BLaER1 (cell line): ENCODE measurements around the gene TMEM165.

Experiments used
- H3K27ac ChIP-seq: shearing (Covaris generic); formaldehyde crosslinking; 2 replicates; pipeline ENCODE4 v1.8.1; 2022
- H3K27me3 ChIP-seq: shearing (Covaris generic); formaldehyde crosslinking; 2 replicates; pipeline ENCODE4 v1.8.1; 2022
- H3K36me3 ChIP-seq: shearing (Covaris generic); formaldehyde crosslinking; 2 replicates; pipeline ENCODE4 v1.8.1; 2022
- H3K4me1 ChIP-seq: shearing (Covaris generic); formaldehyde crosslinking; 2 replicates; pipeline ENCODE4 v1.8.1; 2022
- H3K4me2 ChIP-seq: shearing (Covaris generic); formaldehyde crosslinking; 2 replicates; pipeline ENCODE4 v1.8.1; 2022
- H3K4me3 ChIP-seq: shearing (Covaris generic); formaldehyde crosslinking; 2 replicates; pipeline ENCODE4 v1.8.1; 2022
- H3K9ac ChIP-seq: shearing (Covaris generic); formaldehyde crosslinking; 2 replicates; pipeline ENCODE4 v1.8.1; 2022
- H3K9me3 ChIP-seq: shearing (Covaris generic); formaldehyde crosslinking; 2 replicates; pipeline ENCODE4 v1.8.1; 2022
- H4K20me1 ChIP-seq: shearing (Covaris generic); formaldehyde crosslinking; 2 replicates; pipeline ENCODE4 v1.8.1; 2022
- Cebpa-rat ChIP-seq: shearing (Covaris generic); IDR thresholded peaks from 2 replicates; pipeline ENCODE4 v1.8.1; 2022

Gene TMEM165

GRCh38 chr4:55366621-55367020 lies 29.1 kb upstream of the TMEM165 start:
- no peaks in the 10 kb centered on the region for H3K9me3 ChIP-seq
- no peak overlapping the region for H3K4me3 ChIP-seq
- H3K4me1 ChIP-seq: peaks cover 7% of the 10 kb centered on the region
- no peak overlapping the region for H3K4me2 ChIP-seq
- peaks cover 30% of the 10 kb centered on the region for H3K36me3 ChIP-seq
- H3K27me3 ChIP-seq: no peaks in the 10 kb centered on the region
- no peaks in the 10 kb centered on the region for H4K20me1 ChIP-seq
- TF ChIP-seq Cebpa-rat: no peak
- no peak overlapping the region for H3K9ac ChIP-seq
- H3K27ac ChIP-seq: no peak overlapping the region

GRCh38 chr4:55367084-55367722 lies 28.6 kb upstream of the TMEM165 start:
- no peak overlapping the region for H3K9ac ChIP-seq
- no peaks in the 10 kb centered on the region for H4K20me1 ChIP-seq
- no peak overlapping the region for H3K4me3 ChIP-seq
- no peak overlapping the region for H3K27ac ChIP-seq
- no peak for TF ChIP-seq Cebpa-rat
- H3K4me2 ChIP-seq: no peak overlapping the region
- H3K36me3 ChIP-seq: peaks cover 28% of the 10 kb centered on the region
- H3K27me3 ChIP-seq: no peaks in the 10 kb centered on the region
- peaks cover 7% of the 10 kb centered on the region for H3K4me1 ChIP-seq
- no peaks in the 10 kb centered on the region for H3K9me3 ChIP-seq

GRCh38 chr4:55369968-55370367 lies 25.8 kb upstream of the TMEM165 start:
- no peak overlapping the region for H3K4me2 ChIP-seq
- H3K9ac ChIP-seq: no peak overlapping the region
- peaks cover 20% of the 10 kb centered on the region for H3K36me3 ChIP-seq
- no peaks in the 10 kb centered on the region for H3K9me3 ChIP-seq
- no peak overlapping the region for H3K4me3 ChIP-seq
- no peak overlapping the region for H3K27ac ChIP-seq
- H4K20me1 ChIP-seq: no peaks in the 10 kb centered on the region
- no peaks in the 10 kb centered on the region for H3K27me3 ChIP-seq
- no peak for TF ChIP-seq Cebpa-rat
- H3K4me1 ChIP-seq: no peaks in the 10 kb centered on the region

GRCh38 chr4:55372259-55372658 lies 23.5 kb upstream of the TMEM165 start:
- no peaks in the 10 kb centered on the region for H3K27me3 ChIP-seq
- H3K9ac ChIP-seq: no peak overlapping the region
- H3K36me3 ChIP-seq: peaks cover 20% of the 10 kb centered on the region
- no peak for TF ChIP-seq Cebpa-rat
- H3K4me3 ChIP-seq: no peak overlapping the region
- H3K4me2 ChIP-seq: no peak overlapping the region
- H3K27ac ChIP-seq: no peak overlapping the region
- H3K9me3 ChIP-seq: no peaks in the 10 kb centered on the region
- H4K20me1 ChIP-seq: no peaks in the 10 kb centered on the region
- H3K4me1 ChIP-seq: no peaks in the 10 kb centered on the region

GRCh38 chr4:55373461-55373860 lies 22.3 kb upstream of the TMEM165 start:
- Histone ChIP-seq H3K36me3 (peaks cover 20% of the 10 kb centered on the region; the same call in 1 of the 2 replicates), H3K27me3 (no peaks in the 10 kb centered on the region), H3K9ac (no peak overlapping the region), H4K20me1 (no peaks in the 10 kb centered on the region), H3K4me1 (no peaks in the 10 kb centered on the region), H3K27ac (no peak overlapping the region), H3K4me3 (no peak overlapping the region), H3K4me2 (no peak overlapping the region), H3K9me3 (no peaks in the 10 kb centered on the region)
- TF ChIP-seq Cebpa-rat: no peak

- 0 out of 2 replicates have a peak, but pooled peaks cover under 1% of the 10 kb centered on the region for H3K36me3 ChIP-seq
- no peak overlapping the region for H3K4me2 ChIP-seq
- no peak overlapping the region for H3K9ac ChIP-seq
- H3K4me3 ChIP-seq: no peak overlapping the region
- no peak overlapping the region for H3K27ac ChIP-seq
- no peaks in the 10 kb centered on the region for H3K27me3 ChIP-seq
- H3K4me1 ChIP-seq: no peaks in the 10 kb centered on the region
- H4K20me1 ChIP-seq: no peaks in the 10 kb centered on the region
- H3K9me3 ChIP-seq: no peaks in the 10 kb centered on the region
- no peak for TF ChIP-seq Cebpa-rat
Measured at GRCh38 chr4:55376698-55377097, 19.1 kb upstream of the TMEM165 start.

- H3K27me3 ChIP-seq: no peaks in the 10 kb centered on the region
- no peaks in the 10 kb centered on the region for H3K9me3 ChIP-seq
- no peaks in the 10 kb centered on the region for H3K36me3 ChIP-seq
- H3K4me1 ChIP-seq: no peaks in the 10 kb centered on the region
- no peak overlapping the region for H3K9ac ChIP-seq
- H3K27ac ChIP-seq: no peak overlapping the region
- no peak for TF ChIP-seq Cebpa-rat
- H4K20me1 ChIP-seq: no peaks in the 10 kb centered on the region
- H3K4me3 ChIP-seq: no peak overlapping the region
- H3K4me2 ChIP-seq: no peak overlapping the region
Measured at GRCh38 chr4:55378617-55379467, 16.9 kb upstream of the TMEM165 start.

GRCh38 chr4:55380576-55380975 lies 15.2 kb upstream of the TMEM165 start:
- no peaks in the 10 kb centered on the region for H3K4me1 ChIP-seq
- no peak for TF ChIP-seq Cebpa-rat
- H3K27me3 ChIP-seq: no peaks in the 10 kb centered on the region
- H3K4me2 ChIP-seq: no peak overlapping the region
- no peaks in the 10 kb centered on the region for H3K9me3 ChIP-seq
- H3K27ac ChIP-seq: no peak overlapping the region
- no peaks in the 10 kb centered on the region for H4K20me1 ChIP-seq
- no peaks in the 10 kb centered on the region for H3K36me3 ChIP-seq
- H3K4me3 ChIP-seq: no peak overlapping the region
- no peak overlapping the region for H3K9ac ChIP-seq

- Histone ChIP-seq H3K4me3 (no peak overlapping the region), H3K4me2 (no peak overlapping the region), H4K20me1 (no peaks in the 10 kb centered on the region), H3K4me1 (no peaks in the 10 kb centered on the region), H3K36me3 (no peaks in the 10 kb centered on the region), H3K27ac (no peak overlapping the region), H3K27me3 (no peaks in the 10 kb centered on the region), H3K9me3 (no peaks in the 10 kb centered on the region), H3K9ac (no peak overlapping the region)
- TF ChIP-seq Cebpa-rat: no peak
Measured at GRCh38 chr4:55381502-55381901, 14.3 kb upstream of the TMEM165 start.

GRCh38 chr4:55382488-55383003 lies 13.2 kb upstream of the TMEM165 start:
- no peak overlapping the region for H3K9ac ChIP-seq
- no peaks in the 10 kb centered on the region for H3K27me3 ChIP-seq
- no peaks in the 10 kb centered on the region for H4K20me1 ChIP-seq
- no peaks in the 10 kb centered on the region for H3K4me1 ChIP-seq
- H3K27ac ChIP-seq: no peak overlapping the region
- H3K4me3 ChIP-seq: no peak overlapping the region
- no peak overlapping the region for H3K4me2 ChIP-seq
- no peaks in the 10 kb centered on the region for H3K9me3 ChIP-seq
- H3K36me3 ChIP-seq: no peaks in the 10 kb centered on the region
- no peak for TF ChIP-seq Cebpa-rat
